ENCODE data around the gene FAM227A. TPM values are rescaled to one million over a fixed set of nuclear protein-coding genes. Genes with fewer than 3 reads are reported as not detected.

The FAM227A gene
- polyA plus RNA-seq, 3 donors: not detected

DNA sequence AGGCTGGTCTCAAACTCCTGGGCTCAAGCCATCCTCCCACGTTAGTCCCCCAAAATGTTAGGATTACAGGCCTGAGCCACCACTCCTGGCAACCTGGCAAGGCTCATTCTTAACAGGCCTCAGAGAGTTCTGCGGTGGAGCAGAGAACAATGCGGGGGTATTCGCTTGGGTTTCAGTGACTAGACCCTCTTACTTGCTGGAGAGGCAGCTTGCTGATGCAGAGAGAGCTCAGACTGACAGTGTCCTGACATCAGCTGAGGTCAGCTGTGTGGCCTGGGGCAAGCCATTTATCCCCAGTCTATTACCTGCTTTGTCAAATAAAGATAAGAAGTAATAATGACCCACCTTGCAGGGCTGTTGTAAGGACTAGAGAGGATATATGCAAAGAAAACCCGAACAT is 46.0 kb downstream of the FAM227A start:
- intact Hi-C loops (cut with micrococcal nuclease): no loop called here
- H3K4me3 Mint-ChIP-seq: no peak overlapping the region
- no peak overlapping the region for H3K27ac Mint-ChIP-seq
- WGBS (ENCODE audit: insufficient coverage): 100% methylated on average over 1 of the region's 5 CpGs
- Histone ChIP-seq H3K27ac (ENCODE audit: low read depth in 1 of 2, low read length in 2 of 2) (no peak overlapping the region), H3K79me2 (ENCODE audit: insufficient read depth, low read length) (no peaks in the 10 kb centered on the region), H2AFZ (ENCODE audit: insufficient read depth, low read depth, low read length, poor library complexity, severe bottlenecking) (no peak overlapping the region), H3K27me3 (ENCODE audit: control insufficient read depth in 2 of 2, insufficient read depth in 2 of 2, low read length in 2 of 2) (no peaks in the 10 kb centered on the region), H3K4me1 (ENCODE audit: control insufficient read depth in 1 of 2, insufficient read depth in 2 of 2, low read length in 2 of 2) (no peaks in the 10 kb centered on the region), H3K36me3 (replicated peaks in 1 of 2; ENCODE audit: control insufficient read depth in 1 of 2, insufficient read depth in 2 of 2, low read length in 2 of 2) (no peaks in the 10 kb centered on the region), H3K9me3 (replicated peaks in 1 of 2; ENCODE audit: control insufficient read depth in 1 of 2, insufficient read depth in 1 of 2, low read length in 2 of 2) (no peaks in the 10 kb centered on the region), H3K4me2 (replicated peaks; ENCODE audit: extremely low read depth, low read length, poor library complexity, severe bottlenecking) (no peak overlapping the region), H4K20me1 (ENCODE audit: insufficient read depth, low read length) (no peaks in the 10 kb centered on the region), H3K4me3 (replicated peaks in 1 of 3; ENCODE audit: low read depth in 2 of 3, low read length in 3 of 3) (no peak overlapping the region), H3K9ac (ENCODE audit: insufficient read depth, low read length, poor library complexity, severe bottlenecking) (no peak overlapping the region)
- no peaks in the 10 kb centered on the region for H3K4me1 Mint-ChIP-seq
- H3K9me3 Mint-ChIP-seq: peaks cover 0 to 1% (median 0%) of the 10 kb centered on the region in 7 donors
- TF ChIP-seq, protein P1, sequence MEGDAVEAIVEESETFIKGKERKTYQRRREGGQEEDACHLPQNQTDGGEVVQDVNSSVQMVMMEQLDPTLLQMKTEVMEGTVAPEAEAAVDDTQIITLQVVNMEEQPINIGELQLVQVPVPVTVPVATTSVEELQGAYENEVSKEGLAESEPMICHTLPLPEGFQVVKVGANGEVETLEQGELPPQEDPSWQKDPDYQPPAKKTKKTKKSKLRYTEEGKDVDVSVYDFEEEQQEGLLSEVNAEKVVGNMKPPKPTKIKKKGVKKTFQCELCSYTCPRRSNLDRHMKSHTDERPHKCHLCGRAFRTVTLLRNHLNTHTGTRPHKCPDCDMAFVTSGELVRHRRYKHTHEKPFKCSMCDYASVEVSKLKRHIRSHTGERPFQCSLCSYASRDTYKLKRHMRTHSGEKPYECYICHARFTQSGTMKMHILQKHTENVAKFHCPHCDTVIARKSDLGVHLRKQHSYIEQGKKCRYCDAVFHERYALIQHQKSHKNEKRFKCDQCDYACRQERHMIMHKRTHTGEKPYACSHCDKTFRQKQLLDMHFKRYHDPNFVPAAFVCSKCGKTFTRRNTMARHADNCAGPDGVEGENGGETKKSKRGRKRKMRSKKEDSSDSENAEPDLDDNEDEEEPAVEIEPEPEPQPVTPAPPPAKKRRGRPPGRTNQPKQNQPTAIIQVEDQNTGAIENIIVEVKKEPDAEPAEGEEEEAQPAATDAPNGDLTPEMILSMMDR (IDR thresholded peaks at IDR 0.05): no peak
- peaks cover 1 to 7% (median 2%) of the 10 kb centered on the region in 3 donors for H3K27me3 Mint-ChIP-seq (ENCODE audit: low read depth in 3 of 3)
- H3K36me3 Mint-ChIP-seq: no peaks in the 10 kb centered on the region
- no peak for DNase-seq

DNA sequence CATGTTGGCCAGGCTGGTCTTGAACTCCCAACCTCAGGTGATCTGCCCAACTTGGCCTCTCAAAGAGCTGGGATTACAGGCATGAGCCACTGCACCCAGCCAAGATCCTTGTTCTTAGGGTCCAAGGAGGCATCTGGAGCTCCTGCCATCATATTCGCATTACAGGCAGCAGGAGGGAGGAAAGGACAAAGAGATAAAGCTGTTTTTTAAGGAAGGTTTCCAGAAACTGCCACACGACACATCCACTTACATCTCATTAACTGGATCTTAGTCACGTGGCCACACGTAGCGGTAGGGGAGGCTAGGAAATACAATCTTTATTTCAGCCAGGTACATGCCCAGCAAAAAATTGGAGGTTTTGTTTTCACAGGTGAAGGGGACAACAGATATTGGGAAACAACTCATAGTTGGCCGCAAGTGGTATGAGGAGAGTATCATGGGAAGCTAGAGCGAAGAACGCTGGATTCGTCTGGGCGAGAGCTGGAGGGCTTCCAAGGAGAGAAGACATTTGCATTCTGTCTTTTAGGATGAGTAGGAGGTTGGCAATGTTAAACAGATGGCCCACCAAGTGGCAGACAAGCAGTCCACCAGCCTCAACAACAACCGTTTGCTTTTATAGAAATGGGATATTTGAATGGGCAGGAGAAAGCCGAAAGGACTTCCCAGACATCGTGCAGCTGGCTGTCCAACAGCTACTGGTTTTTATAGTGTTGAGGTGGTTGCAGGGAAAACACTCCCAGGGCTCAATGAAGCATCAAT is 47.0 kb downstream of the FAM227A start:
- H3K27ac Mint-ChIP-seq: no peak overlapping the region
- no peaks in the 10 kb centered on the region for H4K20me1 ChIP-seq (ENCODE audit: insufficient read depth, low read length)
- H3K27me3 Mint-ChIP-seq (ENCODE audit: low read depth in 3 of 3): peaks cover 0 to 5% (median 1%) of the 10 kb centered on the region in 3 donors
- intact Hi-C loops (cut with micrococcal nuclease): no loop called here
- no peaks in the 10 kb centered on the region for H3K79me2 ChIP-seq (ENCODE audit: insufficient read depth, low read length)
- H2AFZ ChIP-seq (ENCODE audit: insufficient read depth, low read depth, low read length, poor library complexity, severe bottlenecking): no peak overlapping the region
- H3K36me3 Mint-ChIP-seq: no peaks in the 10 kb centered on the region
- H3K27ac ChIP-seq (ENCODE audit: low read depth in 1 of 2, low read length in 2 of 2): no peak overlapping the region
- no peaks in the 10 kb centered on the region for H3K4me1 ChIP-seq (ENCODE audit: control insufficient read depth in 1 of 2, insufficient read depth in 2 of 2, low read length in 2 of 2)
- WGBS (ENCODE audit: insufficient coverage): 98% methylated on average over 5 of the region's 13 CpGs
- H3K9me3 ChIP-seq (replicated peaks in 1 of 2; ENCODE audit: control insufficient read depth in 1 of 2, insufficient read depth in 1 of 2, low read length in 2 of 2): no peaks in the 10 kb centered on the region
- TF ChIP-seq, protein P1 (IDR thresholded peaks at IDR 0.05): no peak
- H3K9ac ChIP-seq (ENCODE audit: insufficient read depth, low read length, poor library complexity, severe bottlenecking): no peak overlapping the region
- no peaks in the 10 kb centered on the region for H3K36me3 ChIP-seq (replicated peaks in 1 of 2; ENCODE audit: control insufficient read depth in 1 of 2, insufficient read depth in 2 of 2, low read length in 2 of 2)
- H3K4me2 ChIP-seq (replicated peaks; ENCODE audit: extremely low read depth, low read length, poor library complexity, severe bottlenecking): no peak overlapping the region
- H3K4me1 Mint-ChIP-seq: no peaks in the 10 kb centered on the region
- H3K4me3 ChIP-seq (replicated peaks in 1 of 3; ENCODE audit: low read depth in 2 of 3, low read length in 3 of 3): no peak overlapping the region
- H3K9me3 Mint-ChIP-seq: peaks cover 0 to 1% (median 0%) of the 10 kb centered on the region in 7 donors
- no peaks in the 10 kb centered on the region for H3K27me3 ChIP-seq (ENCODE audit: control insufficient read depth in 2 of 2, insufficient read depth in 2 of 2, low read length in 2 of 2)
- H3K4me3 Mint-ChIP-seq: no peak overlapping the region
- no peak for DNase-seq

Measured in CD14-positive monocyte (primary cell).